Mammary epithelial cell (primary cell): ENCODE measurements around the gene ZNF280A.

ENCODE experiments used
- EZH2 ChIP-seq: IDR thresholded peaks from 2 replicates; pipeline ENCODE4 v1.6.1; 2012; ENCODE audit warnings: low read length, inconsistent platforms, borderline replicate concordance
- TF ChIP-seq, protein P1 (sequence below), 2 donors: IDR thresholded peaks in 1 of 2; conservative IDR thresholded peaks in 1 of 2; 2 replicates each; pipeline ENCODE4 v1.5.1; 2011 to 2012; ENCODE audit warnings: inconsistent platforms in 2 of 2, low read length in 2 of 2, mild to moderate bottlenecking in 2 of 2, control low read depth in 1 of 2, low read depth in 1 of 2; ENCODE audit not compliant: insufficient read depth in 1 of 2; ENCODE audit errors: extremely low read depth in 1 of 2

DNA sequence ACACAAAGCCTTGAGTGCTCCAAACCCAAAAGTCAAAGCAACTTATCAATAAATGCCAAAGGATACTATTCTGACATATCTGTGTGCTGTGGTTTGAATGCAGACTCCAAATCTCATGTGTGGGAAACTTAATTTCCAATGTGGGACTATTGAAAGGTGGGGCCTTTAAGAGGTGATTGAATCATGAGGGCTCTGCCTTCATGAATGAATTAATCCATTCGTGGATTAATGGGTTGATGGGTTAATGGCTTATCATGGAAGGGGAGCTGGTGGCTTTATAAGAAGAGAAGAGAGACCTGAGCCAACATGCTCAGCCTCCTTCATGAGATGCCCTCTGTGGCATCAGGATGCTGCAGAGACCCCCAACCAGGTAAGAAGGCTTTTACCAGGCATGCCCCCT is 16.8 kb upstream of the ZNF280A start:
- TF ChIP-seq, protein P1, sequence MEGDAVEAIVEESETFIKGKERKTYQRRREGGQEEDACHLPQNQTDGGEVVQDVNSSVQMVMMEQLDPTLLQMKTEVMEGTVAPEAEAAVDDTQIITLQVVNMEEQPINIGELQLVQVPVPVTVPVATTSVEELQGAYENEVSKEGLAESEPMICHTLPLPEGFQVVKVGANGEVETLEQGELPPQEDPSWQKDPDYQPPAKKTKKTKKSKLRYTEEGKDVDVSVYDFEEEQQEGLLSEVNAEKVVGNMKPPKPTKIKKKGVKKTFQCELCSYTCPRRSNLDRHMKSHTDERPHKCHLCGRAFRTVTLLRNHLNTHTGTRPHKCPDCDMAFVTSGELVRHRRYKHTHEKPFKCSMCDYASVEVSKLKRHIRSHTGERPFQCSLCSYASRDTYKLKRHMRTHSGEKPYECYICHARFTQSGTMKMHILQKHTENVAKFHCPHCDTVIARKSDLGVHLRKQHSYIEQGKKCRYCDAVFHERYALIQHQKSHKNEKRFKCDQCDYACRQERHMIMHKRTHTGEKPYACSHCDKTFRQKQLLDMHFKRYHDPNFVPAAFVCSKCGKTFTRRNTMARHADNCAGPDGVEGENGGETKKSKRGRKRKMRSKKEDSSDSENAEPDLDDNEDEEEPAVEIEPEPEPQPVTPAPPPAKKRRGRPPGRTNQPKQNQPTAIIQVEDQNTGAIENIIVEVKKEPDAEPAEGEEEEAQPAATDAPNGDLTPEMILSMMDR (conservative IDR thresholded peaks at IDR 0.05 in 1 of 2, IDR thresholded peaks at IDR 0.05 in 1 of 2; ENCODE audit: extremely low read depth in 1 of 2, insufficient read depth in 1 of 2, low read depth in 1 of 2, low read length in 2 of 2): no peak
- no peak for TF ChIP-seq EZH2
